NB4 (cell line): ENCODE data around the gene MDH2.
"Not testable (repeated sequence)": the region's sequence is repeated elsewhere in the genome, so short reads cannot be mapped to it uniquely, and the experiment has no call there.

Experiments
- DNase-seq: peaks from one replicate; pipeline ENCODE4 v3.0.0; 2010; ENCODE audit warnings: low read depth
- H3K4me3 ChIP-seq: one replicate; pipeline ENCODE4 v1.5.1; 2011; ENCODE audit warnings: mild to moderate bottlenecking, low read depth, low read length, moderate library complexity
- CTCF ChIP-seq: IDR thresholded peaks from one replicate; pipeline ENCODE4 v1.5.1; 2012; ENCODE audit warnings: low read depth, low read length
- MAX ChIP-seq: IDR thresholded peaks from 2 replicates; pipeline ENCODE4 v1.6.1; 2011; ENCODE audit warnings: low read depth, low read length
- MYC ChIP-seq: IDR thresholded peaks from 2 replicates; pipeline ENCODE4 v1.6.1; 2011; ENCODE audit warnings: low read depth, low read length
- POLR2A ChIP-seq: IDR thresholded peaks from 2 replicates; pipeline ENCODE4 v1.6.1; 2011; ENCODE audit warnings: mild to moderate bottlenecking; ENCODE audit not compliant: insufficient read length; ENCODE audit errors: extremely low read depth

MDH2 gene

GRCh38 chr7:76053461-76053860 lies 5.6 kb downstream of the MDH2 start:
- no peak for TF ChIP-seq CTCF
- no peak for TF ChIP-seq POLR2A
- no peak for TF ChIP-seq MAX
- TF ChIP-seq MYC, result no peak
- no peak overlapping the region for H3K4me3 ChIP-seq
- peak; percentile 35 for DNase-seq

GRCh38 chr7:76054123-76055120 lies 6.5 kb downstream of the MDH2 start:
- TF ChIP-seq MAX (peak; percentile 15; the same call in 1 of the 2 replicates), CTCF (no peak), MYC (0 out of 2 replicates have a peak, but pooled peaks have one; percentile 22)
- H3K4me3 ChIP-seq, result no peak overlapping the region
- DNase-seq, result peak; percentile 96

GRCh38 chr7:76056241-76056640 lies 8.3 kb downstream of the MDH2 start:
- TF ChIP-seq POLR2A (no peak), CTCF (no peak), MAX (no peak), MYC (no peak)
- DNase-seq, result no peak
- H3K4me3 ChIP-seq, result no peak overlapping the region

GRCh38 chr7:76057103-76057812 lies 9.4 kb downstream of the MDH2 start:
- H3K4me3 ChIP-seq, result no peak overlapping the region
- TF ChIP-seq MYC (no peak), POLR2A (no peak), CTCF (no peak), MAX (no peak)
- no peak for DNase-seq

GRCh38 chr7:76057813-76058145 lies 9.9 kb downstream of the MDH2 start:
- H3K4me3 ChIP-seq, result no peak overlapping the region
- TF ChIP-seq POLR2A (no peak), MYC (no peak), MAX (no peak), CTCF (no peak)
- no peak for DNase-seq

- not testable (repeated sequence) for H3K4me3 ChIP-seq, DNase-seq
These were observed 10.8 kb downstream of the MDH2 start for GRCh38 chr7:76058745-76059144.
